ENCODE results near the gene TNRC6C.

TNRC6C gene

DNA sequence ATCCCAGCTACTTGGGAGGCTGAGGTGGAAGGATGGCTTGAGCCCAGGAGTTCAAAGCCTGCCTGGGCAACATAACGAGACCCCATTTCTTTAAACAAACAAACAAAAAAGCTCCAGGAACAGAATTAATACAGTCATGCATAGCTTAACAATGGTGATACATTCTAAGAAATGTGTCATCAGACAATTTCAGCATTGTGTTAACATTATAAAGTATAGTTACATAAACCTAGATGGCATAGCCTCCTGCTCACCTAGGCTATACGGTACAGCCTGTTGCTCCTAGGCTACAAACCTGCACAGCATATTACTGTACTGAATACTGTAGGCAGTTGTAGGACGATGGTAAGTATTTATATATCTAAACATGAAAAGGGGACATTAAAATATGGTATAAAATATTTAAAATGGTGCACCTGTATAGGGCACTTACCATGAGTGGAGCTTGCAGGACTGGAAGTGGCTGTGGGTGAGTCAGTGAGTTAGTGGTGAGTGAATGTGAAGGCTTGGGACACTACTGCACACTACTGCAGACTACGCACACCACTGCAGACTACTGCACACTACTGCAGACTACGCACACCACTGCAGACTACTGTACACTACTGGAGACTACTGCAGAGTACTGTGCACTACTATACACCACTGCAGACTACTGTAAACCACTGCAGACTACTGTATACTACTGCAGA, 95.4 kb downstream of the TNRC6C start:
- peaks cover 45 to 69% of the 10 kb centered on the region in 2 donors for H3K36me3 ChIP-seq (replicated peaks in 1 of 2; ENCODE audit: control insufficient read depth in 2 of 2, insufficient read depth in 2 of 2, low read length in 2 of 2)

DNA sequence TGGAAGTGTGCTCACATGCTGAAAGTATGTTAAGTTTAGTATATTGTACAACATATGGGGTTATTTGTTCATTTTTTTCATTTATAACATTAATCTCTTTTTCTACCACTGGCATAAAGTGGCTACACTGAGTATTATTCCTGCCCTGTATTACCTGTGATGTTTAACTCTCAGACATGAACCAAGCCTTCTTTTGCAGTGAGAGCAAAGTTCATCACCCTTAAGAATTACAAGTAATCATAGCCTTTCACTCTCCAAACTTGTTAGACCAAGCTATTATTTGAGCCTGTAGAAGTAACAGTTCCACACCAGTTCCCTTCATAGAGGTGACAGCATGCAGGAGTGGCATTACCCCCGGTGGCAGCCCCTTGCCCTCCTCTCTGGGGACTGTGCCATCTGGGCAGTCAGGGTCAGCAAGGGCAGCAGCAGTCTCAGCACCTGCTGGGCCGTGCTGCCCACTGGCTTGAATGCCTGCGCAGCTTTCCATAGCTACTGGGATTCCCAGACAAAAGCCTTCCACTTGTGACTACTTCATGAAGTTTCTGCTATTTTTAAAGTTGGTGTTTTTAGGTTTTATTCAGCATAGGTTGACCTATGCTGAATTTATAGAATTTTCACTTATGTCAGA, 98.7 kb downstream of the TNRC6C start:
- Histone ChIP-seq H3K4me3 (ENCODE audit: low read length in 2 of 2) (no peak overlapping the region), H2BK5ac (ENCODE audit: low read length) (no peak overlapping the region), H3K27ac (replicated peaks; ENCODE audit: low read length) (no peak overlapping the region), H2BK15ac (ENCODE audit: low read length) (no peak overlapping the region), H4K8ac (ENCODE audit: low read depth, low read length) (no peak overlapping the region), H3K14ac (ENCODE audit: low read length) (no peak overlapping the region), H2AK5ac (ENCODE audit: low read depth, low read length) (no peak overlapping the region), H3K18ac (ENCODE audit: low read length) (no peak overlapping the region), H3K23ac (ENCODE audit: low read depth, low read length, poor library complexity) (no peak overlapping the region), H3K4ac (ENCODE audit: low read length) (no peak overlapping the region), H4K91ac (ENCODE audit: low read depth, low read length, poor library complexity) (no peak overlapping the region), H3K27me3 (ENCODE audit: control insufficient read depth in 3 of 3, insufficient read depth in 3 of 3, low read depth in 1 of 3, low read length in 3 of 3) (no peaks in the 10 kb centered on the region), H3K4me2 (ENCODE audit: insufficient read depth, low read length, poor library complexity, severe bottlenecking) (no peak overlapping the region), H3K9me3 (replicated peaks in 1 of 2; ENCODE audit: control insufficient read depth in 2 of 2, insufficient read depth in 1 of 2, low read depth in 1 of 2, low read length in 2 of 2) (no peaks in the 10 kb centered on the region), H2BK12ac (ENCODE audit: low read length) (no peak overlapping the region), H2AFZ (ENCODE audit: low read length) (no peak overlapping the region), H3K4me1 (ENCODE audit: control insufficient read depth in 2 of 2, insufficient read depth in 1 of 2, low read depth in 1 of 2, low read length in 2 of 2) (peaks cover 0 to 4% of the 10 kb centered on the region in 2 donors), H3K79me1 (ENCODE audit: low read depth, low read length) (peaks cover 4% of the 10 kb centered on the region), H2BK120ac (ENCODE audit: low read depth, low read length) (no peak overlapping the region), H3K36me3 (replicated peaks in 1 of 2; ENCODE audit: control insufficient read depth in 2 of 2, insufficient read depth in 2 of 2, low read length in 2 of 2) (peaks cover 15 to 51% of the 10 kb centered on the region in 2 donors), H3K9ac (ENCODE audit: low read depth, low read length, poor library complexity) (no peak overlapping the region)
- WGBS, 2 donors (ENCODE audit: extremely low coverage in 2 of 2, insufficient read length in 2 of 2, insufficient replicate concordance in 1 of 2): no CpG with 5 or more reads among the region's 3 CpGs
- no peak for DNase-seq (ENCODE audit: low spot score)

More for the DNA sequence above, 95.4 kb downstream of the TNRC6C start:
- no peak for DNase-seq (ENCODE audit: low spot score)
- Histone ChIP-seq H3K9me3 (replicated peaks in 1 of 2; ENCODE audit: control insufficient read depth in 2 of 2, insufficient read depth in 1 of 2, low read depth in 1 of 2, low read length in 2 of 2) (peaks cover 0 to 2% of the 10 kb centered on the region in 2 donors), H3K27ac (replicated peaks; ENCODE audit: low read length) (no peak overlapping the region), H3K27me3 (ENCODE audit: control insufficient read depth in 3 of 3, insufficient read depth in 3 of 3, low read depth in 1 of 3, low read length in 3 of 3) (no peaks in the 10 kb centered on the region), H3K79me1 (ENCODE audit: low read depth, low read length) (peaks cover 4% of the 10 kb centered on the region), H3K4me1 (ENCODE audit: control insufficient read depth in 2 of 2, insufficient read depth in 1 of 2, low read depth in 1 of 2, low read length in 2 of 2) (peaks cover 0 to 4% of the 10 kb centered on the region in 2 donors), H4K91ac (ENCODE audit: low read depth, low read length, poor library complexity) (no peak overlapping the region), H3K9ac (ENCODE audit: low read depth, low read length, poor library complexity) (no peak overlapping the region), H2BK120ac (ENCODE audit: low read depth, low read length) (no peak overlapping the region), H2BK12ac (ENCODE audit: low read length) (no peak overlapping the region), H2AK5ac (ENCODE audit: low read depth, low read length) (no peak overlapping the region), H3K4me3 (ENCODE audit: low read length in 2 of 2) (no peak overlapping the region), H4K8ac (ENCODE audit: low read depth, low read length) (no peak overlapping the region), H3K18ac (ENCODE audit: low read length) (no peak overlapping the region), H2BK15ac (ENCODE audit: low read length) (no peak overlapping the region), H2BK5ac (ENCODE audit: low read length) (no peak overlapping the region), H3K23ac (ENCODE audit: low read depth, low read length, poor library complexity) (no peak overlapping the region), H3K4ac (ENCODE audit: low read length) (no peak overlapping the region), H2AFZ (ENCODE audit: low read length) (no peak overlapping the region), H3K4me2 (ENCODE audit: insufficient read depth, low read length, poor library complexity, severe bottlenecking) (no peak overlapping the region), H3K14ac (ENCODE audit: low read length) (no peak overlapping the region)
- no CpG with 5 or more reads among the region's 5 CpGs for WGBS, 2 donors (ENCODE audit: extremely low coverage in 2 of 2, insufficient read length in 2 of 2, insufficient replicate concordance in 1 of 2)

DNA sequence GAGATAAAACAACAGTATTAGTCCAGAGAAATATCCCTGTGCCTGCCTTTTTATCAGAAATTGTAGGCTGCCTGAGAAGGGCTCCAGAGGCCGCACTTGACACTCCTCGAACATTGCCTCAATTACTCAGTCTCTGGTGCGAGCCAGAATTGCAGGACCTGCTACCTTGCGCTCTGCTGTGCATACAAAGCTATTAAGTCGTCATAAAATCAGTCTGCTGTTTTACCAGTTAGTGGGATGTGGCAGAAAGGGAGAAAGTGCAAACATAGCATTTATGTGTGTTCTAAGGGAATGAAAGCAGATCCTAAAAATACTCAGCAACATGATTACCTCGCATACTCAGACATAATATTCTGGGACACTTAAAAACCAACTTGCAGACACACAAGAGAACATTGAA, 99.5 kb downstream of the TNRC6C start:
- H3K36me3 ChIP-seq (replicated peaks in 1 of 2; ENCODE audit: control insufficient read depth in 2 of 2, insufficient read depth in 2 of 2, low read length in 2 of 2): peaks cover 15 to 43% of the 10 kb centered on the region in 2 donors
- no peak overlapping the region for H3K23ac ChIP-seq (ENCODE audit: low read depth, low read length, poor library complexity)
- no peak overlapping the region for H3K9ac ChIP-seq (ENCODE audit: low read depth, low read length, poor library complexity)

DNA sequence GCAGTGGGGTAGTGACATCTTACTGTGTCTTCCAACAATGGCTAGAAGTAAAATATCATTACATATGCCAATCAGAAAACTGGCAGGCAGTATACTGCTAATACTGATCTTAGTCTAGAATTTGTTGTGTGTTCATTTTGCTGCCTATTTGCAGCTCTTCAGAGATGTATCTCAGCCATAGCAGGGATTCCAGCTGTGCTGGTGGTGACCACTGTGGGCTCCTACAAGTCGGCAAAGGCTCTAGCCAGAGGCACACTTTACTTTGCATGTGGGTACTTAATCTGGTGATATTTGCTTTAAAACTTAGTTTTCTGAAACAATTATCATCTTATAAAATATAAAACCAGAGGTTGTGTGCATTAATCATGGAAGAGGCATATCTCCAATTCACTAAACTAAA, 100.1 kb downstream of the TNRC6C start:
- no peak overlapping the region for H3K27ac ChIP-seq (replicated peaks; ENCODE audit: low read length)
- H2BK12ac ChIP-seq (ENCODE audit: low read length): no peak overlapping the region
- no peak overlapping the region for H3K14ac ChIP-seq (ENCODE audit: low read length)
- no peak overlapping the region for H3K4me2 ChIP-seq (ENCODE audit: insufficient read depth, low read length, poor library complexity, severe bottlenecking)
- H3K27me3 ChIP-seq (ENCODE audit: control insufficient read depth in 3 of 3, insufficient read depth in 3 of 3, low read depth in 1 of 3, low read length in 3 of 3): no peaks in the 10 kb centered on the region
- no peak for DNase-seq (ENCODE audit: low spot score)
- H3K36me3 ChIP-seq (replicated peaks in 1 of 2; ENCODE audit: control insufficient read depth in 2 of 2, insufficient read depth in 2 of 2, low read length in 2 of 2): peaks cover 16 to 41% of the 10 kb centered on the region in 2 donors
- H3K79me1 ChIP-seq (ENCODE audit: low read depth, low read length): peaks cover 4% of the 10 kb centered on the region
- no peak overlapping the region for H4K91ac ChIP-seq (ENCODE audit: low read depth, low read length, poor library complexity)
- no CpG with 5 or more reads among the region's 1 CpG for WGBS, 2 donors (ENCODE audit: extremely low coverage in 2 of 2, insufficient read length in 2 of 2, insufficient replicate concordance in 1 of 2)
- H2BK15ac ChIP-seq (ENCODE audit: low read length): no peak overlapping the region
- H3K9me3 ChIP-seq (replicated peaks in 1 of 2; ENCODE audit: control insufficient read depth in 2 of 2, insufficient read depth in 1 of 2, low read depth in 1 of 2, low read length in 2 of 2): no peaks in the 10 kb centered on the region
- H2AK5ac ChIP-seq (ENCODE audit: low read depth, low read length): no peak overlapping the region
- H4K8ac ChIP-seq (ENCODE audit: low read depth, low read length): no peak overlapping the region
- no peak overlapping the region for H3K4me3 ChIP-seq (ENCODE audit: low read length in 2 of 2)
- H3K9ac ChIP-seq (ENCODE audit: low read depth, low read length, poor library complexity): no peak overlapping the region
- no peak overlapping the region for H2AFZ ChIP-seq (ENCODE audit: low read length)
- no peak overlapping the region for H3K4ac ChIP-seq (ENCODE audit: low read length)
- no peak overlapping the region for H3K23ac ChIP-seq (ENCODE audit: low read depth, low read length, poor library complexity)
- H3K4me1 ChIP-seq (ENCODE audit: control insufficient read depth in 2 of 2, insufficient read depth in 1 of 2, low read depth in 1 of 2, low read length in 2 of 2): peaks cover 0 to 4% of the 10 kb centered on the region in 2 donors
- H3K18ac ChIP-seq (ENCODE audit: low read length): no peak overlapping the region
- H2BK5ac ChIP-seq (ENCODE audit: low read length): no peak overlapping the region
- H2BK120ac ChIP-seq (ENCODE audit: low read depth, low read length): no peak overlapping the region

More for the DNA sequence above, 99.5 kb downstream of the TNRC6C start:
- Histone ChIP-seq H2BK15ac (ENCODE audit: low read length) (no peak overlapping the region), H4K8ac (ENCODE audit: low read depth, low read length) (no peak overlapping the region), H2AFZ (ENCODE audit: low read length) (no peak overlapping the region), H3K4me1 (ENCODE audit: control insufficient read depth in 2 of 2, insufficient read depth in 1 of 2, low read depth in 1 of 2, low read length in 2 of 2) (peaks cover 0 to 4% of the 10 kb centered on the region in 2 donors), H3K14ac (ENCODE audit: low read length) (no peak overlapping the region), H2BK5ac (ENCODE audit: low read length) (no peak overlapping the region), H3K4ac (ENCODE audit: low read length) (no peak overlapping the region), H2BK12ac (ENCODE audit: low read length) (no peak overlapping the region), H2AK5ac (ENCODE audit: low read depth, low read length) (no peak overlapping the region), H3K79me1 (ENCODE audit: low read depth, low read length) (peaks cover 4% of the 10 kb centered on the region), H3K4me3 (ENCODE audit: low read length in 2 of 2) (no peak overlapping the region), H3K9me3 (replicated peaks in 1 of 2; ENCODE audit: control insufficient read depth in 2 of 2, insufficient read depth in 1 of 2, low read depth in 1 of 2, low read length in 2 of 2) (no peaks in the 10 kb centered on the region), H2BK120ac (ENCODE audit: low read depth, low read length) (no peak overlapping the region), H3K27me3 (ENCODE audit: control insufficient read depth in 3 of 3, insufficient read depth in 3 of 3, low read depth in 1 of 3, low read length in 3 of 3) (no peaks in the 10 kb centered on the region), H3K27ac (replicated peaks; ENCODE audit: low read length) (no peak overlapping the region), H3K4me2 (ENCODE audit: insufficient read depth, low read length, poor library complexity, severe bottlenecking) (no peak overlapping the region), H4K91ac (ENCODE audit: low read depth, low read length, poor library complexity) (no peak overlapping the region), H3K18ac (ENCODE audit: low read length) (no peak overlapping the region)
- no CpG with 5 or more reads among the region's 6 CpGs for WGBS, 2 donors (ENCODE audit: extremely low coverage in 2 of 2, insufficient read length in 2 of 2, insufficient replicate concordance in 1 of 2)
- DNase-seq (ENCODE audit: low spot score): no peak

Data from neuronal stem cell (in vitro differentiated cells).